PC-9 (cell line): Measurements from ENCODE around the gene LIMK1.

Experiments
- EZH2 ChIP-seq: fragments of 200-600 bp; sonication (generic); IDR thresholded peaks from 2 replicates; pipeline ENCODE4 v1.8.0; 2017; ENCODE audit warnings: antibody characterized with exemption, low read depth
- TF ChIP-seq, protein P1 (sequence below): fragments of 200-600 bp; sonication (generic); conservative IDR thresholded peaks from 2 replicates; pipeline ENCODE4 v1.6.1; 2017; ENCODE audit warnings: mixed run types, antibody characterized with exemption, mild to moderate bottlenecking, moderate library complexity

DNA sequence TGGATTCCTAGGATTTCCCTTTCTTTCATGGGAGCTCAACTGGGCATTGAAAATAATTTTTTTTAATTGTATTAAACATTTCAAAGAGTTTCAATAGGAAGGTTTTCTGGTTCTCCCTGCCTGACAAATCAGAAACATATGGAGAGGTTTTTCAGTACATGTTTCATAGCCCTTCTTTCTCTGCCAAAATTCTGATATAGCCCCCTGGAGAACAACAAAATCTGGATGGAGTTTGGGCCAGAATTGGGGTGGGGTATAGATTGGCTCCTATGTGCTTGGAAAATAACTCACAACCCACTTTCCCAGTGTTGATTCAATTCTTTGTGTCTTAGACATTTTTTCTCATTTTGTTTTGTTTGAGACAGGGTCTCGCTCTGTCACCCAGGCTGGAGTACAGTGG is 66.0 kb downstream of the LIMK1 start:
- TF ChIP-seq, protein P1, sequence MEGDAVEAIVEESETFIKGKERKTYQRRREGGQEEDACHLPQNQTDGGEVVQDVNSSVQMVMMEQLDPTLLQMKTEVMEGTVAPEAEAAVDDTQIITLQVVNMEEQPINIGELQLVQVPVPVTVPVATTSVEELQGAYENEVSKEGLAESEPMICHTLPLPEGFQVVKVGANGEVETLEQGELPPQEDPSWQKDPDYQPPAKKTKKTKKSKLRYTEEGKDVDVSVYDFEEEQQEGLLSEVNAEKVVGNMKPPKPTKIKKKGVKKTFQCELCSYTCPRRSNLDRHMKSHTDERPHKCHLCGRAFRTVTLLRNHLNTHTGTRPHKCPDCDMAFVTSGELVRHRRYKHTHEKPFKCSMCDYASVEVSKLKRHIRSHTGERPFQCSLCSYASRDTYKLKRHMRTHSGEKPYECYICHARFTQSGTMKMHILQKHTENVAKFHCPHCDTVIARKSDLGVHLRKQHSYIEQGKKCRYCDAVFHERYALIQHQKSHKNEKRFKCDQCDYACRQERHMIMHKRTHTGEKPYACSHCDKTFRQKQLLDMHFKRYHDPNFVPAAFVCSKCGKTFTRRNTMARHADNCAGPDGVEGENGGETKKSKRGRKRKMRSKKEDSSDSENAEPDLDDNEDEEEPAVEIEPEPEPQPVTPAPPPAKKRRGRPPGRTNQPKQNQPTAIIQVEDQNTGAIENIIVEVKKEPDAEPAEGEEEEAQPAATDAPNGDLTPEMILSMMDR = no peak
- no peak for TF ChIP-seq EZH2
